GM23248 (cell line): Measurements from ENCODE around the gene GSN. TPM values are rescaled to one million over a fixed set of nuclear protein-coding genes. Genes with fewer than 3 reads are reported as not detected.

Experiments used
- DNase-seq: peaks from one replicate; pipeline ENCODE4 v3.0.0-alpha.2; 2015
- H2AFZ ChIP-seq: fragments of 200-600 bp; sonication (generic); 2 replicates; pipeline ENCODE4 v1.6.1; 2016; ENCODE audit warnings: antibody characterized with exemption
- H3F3A ChIP-seq: fragments of 200-600 bp; sonication (generic); 2 replicates; pipeline ENCODE4 v1.6.1; 2016; ENCODE audit warnings: mild to moderate bottlenecking, antibody characterized with exemption, mixed run types; ENCODE audit not compliant: insufficient read depth
- H3K27ac ChIP-seq: fragments of 200-600 bp; sonication (generic); 2 replicates; pipeline ENCODE4 v1.5.1; 2016; ENCODE audit warnings: mild to moderate bottlenecking
- H3K27me3 ChIP-seq: fragments of 200-600 bp; sonication (generic); replicated peaks from 2 replicates; pipeline ENCODE4 v1.6.1; 2016; ENCODE audit warnings: mild to moderate bottlenecking; ENCODE audit not compliant: insufficient read depth
- H3K36me3 ChIP-seq: fragments of 200-600 bp; sonication (generic); 2 replicates; pipeline ENCODE4 v1.6.1; 2016; ENCODE audit warnings: low read depth, mild to moderate bottlenecking
- H3K4me1 ChIP-seq: fragments of 200-600 bp; sonication (generic); 2 replicates; pipeline ENCODE4 v1.6.1; 2016; ENCODE audit warnings: mild to moderate bottlenecking; ENCODE audit not compliant: insufficient read depth
- H3K4me2 ChIP-seq: fragments of 200-600 bp; sonication (generic); one replicate; pipeline ENCODE4 v1.6.1; 2016; ENCODE audit warnings: mild to moderate bottlenecking; ENCODE audit not compliant: unreplicated experiment
- H3K4me3 ChIP-seq: fragments of 200-600 bp; sonication (generic); 2 replicates; pipeline ENCODE4 v1.5.1; 2016; ENCODE audit warnings: mild to moderate bottlenecking
- H3K79me2 ChIP-seq: fragments of 200-600 bp; sonication (generic); 2 replicates; pipeline ENCODE4 v1.6.1; 2016; ENCODE audit warnings: mild to moderate bottlenecking; ENCODE audit not compliant: insufficient read depth
- H3K9ac ChIP-seq: fragments of 200-600 bp; sonication (generic); 2 replicates; pipeline ENCODE4 v1.6.1; 2016; ENCODE audit warnings: mild to moderate bottlenecking
- H3K9me2 ChIP-seq: fragments of 200-600 bp; sonication (generic); 2 replicates; pipeline ENCODE4 v1.6.1; 2016; ENCODE audit warnings: mixed run types, mild to moderate bottlenecking, moderate library complexity; ENCODE audit not compliant: insufficient read depth
- H3K9me3 ChIP-seq: fragments of 200-600 bp; sonication (generic); one replicate; pipeline ENCODE4 v1.6.1; 2017; ENCODE audit warnings: low read depth
- H4K20me1 ChIP-seq: fragments of 200-600 bp; sonication (generic); 2 replicates; pipeline ENCODE4 v1.6.0; 2016; ENCODE audit not compliant: insufficient read depth
- EZH2 ChIP-seq: fragments of 200-600 bp; sonication (generic); IDR thresholded peaks from 2 replicates; pipeline ENCODE4 v1.6.1; 2018; ENCODE audit warnings: antibody characterized with exemption, mild to moderate bottlenecking; ENCODE audit not compliant: insufficient read depth, poor library complexity, severe bottlenecking
- EZH2phosphoT487 ChIP-seq: fragments of 200-600 bp; sonication (generic); IDR thresholded peaks from 2 replicates; pipeline ENCODE4 v1.6.1; 2018; ENCODE audit warnings: antibody characterized with exemption, moderate library complexity, mild to moderate bottlenecking, low read depth; ENCODE audit not compliant: insufficient read depth
- WGBS, 2 experiments: methylation state at CpG; one replicate each; pipeline ENCODE4 v1.1.6; 2015 to 2017; ENCODE audit warnings: low lambda C conversion rate in 2 of 2, low coverage in 1 of 2; ENCODE audit errors: missing lambda C conversion rate in 2 of 2; 5-methylcytosine and 5-hydroxymethylcytosine counted together
- in situ Hi-C: fragments of 300-500 bp; cut with MboI; formaldehyde crosslinking; loops from 2 replicates; pipeline ENCODE4 v1.15.0; 2020
- polyA plus RNA-seq: library from polyadenylated mRNA; unstranded; fragments of >200 nt; fragmentation: Nextera tagmentation; extraction: Ambion mirVana; gene quantifications from 2 replicates; pipeline ENCODE4 v1.2.1, GENCODE V29; 2016
- total RNA-seq: library from RNA; depleted of rRNA; stranded (reverse); fragments of >200 nt; shearing (Covaris generic); gene quantifications from 2 replicates; pipeline ENCODE4 v1.2.3, GENCODE V29; 2014

GSN gene
- total and polyA plus RNA-seq, 2 experiments from 2014 or later = 258 to 387 TPM

DNA sequence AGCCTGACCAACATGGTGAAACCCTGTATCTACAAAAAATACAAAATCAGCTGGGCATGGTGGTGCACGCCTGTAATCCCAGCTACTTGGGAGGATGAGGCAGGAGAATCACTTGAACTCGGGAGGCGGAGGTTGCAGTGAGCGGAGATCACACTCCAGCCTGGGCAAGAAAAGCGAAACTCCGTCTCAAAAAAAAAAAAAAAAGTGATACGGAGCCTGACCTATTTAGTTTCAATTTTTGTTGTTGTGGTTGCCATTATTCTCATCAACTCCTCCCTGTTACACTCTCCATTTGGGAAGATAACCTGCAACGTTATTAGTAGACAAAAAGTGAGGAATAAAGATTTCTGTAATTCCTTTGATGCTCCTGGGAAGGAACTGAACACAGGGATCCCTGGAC, 100.8 kb downstream of the GSN start:
- peak overlapping the region; percentile 61; the same call in 1 of the 2 replicates for H3K27ac ChIP-seq
- H3K4me1 ChIP-seq = peaks cover 57% of the 10 kb centered on the region
- in situ Hi-C loops = no loop called here

DNA sequence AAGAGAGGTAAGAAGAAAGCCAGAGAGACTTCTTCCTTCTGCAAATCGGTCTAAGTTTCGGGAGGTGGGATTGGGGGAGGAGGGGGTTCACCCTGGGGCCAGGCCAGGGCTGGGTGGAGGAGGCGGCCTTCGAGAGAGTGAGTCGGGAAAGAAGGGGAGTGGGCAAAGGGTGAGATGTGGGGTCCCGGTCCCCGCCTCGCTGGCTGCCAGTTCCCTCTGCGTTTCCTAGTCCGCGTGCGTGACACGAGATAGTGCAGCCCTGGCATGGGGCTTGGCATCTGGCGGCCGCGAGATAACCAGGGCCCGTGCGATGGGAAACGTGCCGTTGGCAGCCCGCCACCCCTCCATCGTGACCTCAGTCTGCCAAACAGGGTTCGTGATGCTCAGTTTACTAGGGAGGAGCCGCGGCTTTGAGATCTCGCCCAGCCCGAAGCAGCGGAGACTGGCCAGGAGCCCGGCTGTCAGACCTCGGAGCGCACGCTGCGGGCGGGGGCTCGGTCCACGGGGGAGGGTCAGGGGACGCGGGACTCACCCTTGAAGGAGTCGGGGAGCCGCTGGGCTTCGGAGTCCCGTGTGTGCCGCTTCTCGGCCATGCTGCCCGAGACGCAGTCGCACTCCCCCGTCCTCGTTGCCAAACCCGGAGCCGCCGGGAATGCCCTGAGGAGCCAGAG, 101.8 kb downstream of the GSN start, which contains the start of gene STOM:
TSS of gene STOM (minus strand) at position 656 of the 671 bp plus-strand sequence. CDS start at position 593, 63 bp downstream.
- peak within 1 kb of the TSS; percentile 80 for H3K4me2 ChIP-seq
- H3K27me3 ChIP-seq = no peaks in the 10 kb centered on the region
- in situ Hi-C loops = no loop called here
- peaks cover 47% of the 10 kb centered on the region for H3K4me1 ChIP-seq
- H3K9ac ChIP-seq = peak within 1 kb of the TSS; percentile 86
- H3K9me2 ChIP-seq = no peaks in the 10 kb centered on the region
- peaks cover 44% of the 10 kb centered on the region for H3K79me2 ChIP-seq
- no peaks in the 10 kb centered on the region for H4K20me1 ChIP-seq
- H3K27ac ChIP-seq = peak within 1 kb of the TSS; percentile 61
- no peak for TF ChIP-seq EZH2phosphoT487
- no peak for TF ChIP-seq EZH2
- H2AFZ ChIP-seq = peak within 1 kb of the TSS; percentile 66
- peaks cover 48% of the 10 kb centered on the region for H3F3A ChIP-seq
- no peaks in the 10 kb centered on the region for H3K9me3 ChIP-seq
- WGBS, 2 experiments = 0 to 1% methylated on average over 37 to 52 of the region's 52 CpGs
- H3K36me3 ChIP-seq = no peaks in the 10 kb centered on the region
- peak; percentile 93 for DNase-seq
- peak within 1 kb of the TSS; percentile 79 for H3K4me3 ChIP-seq

More for the DNA sequence above, 100.8 kb downstream of the GSN start:
- Histone ChIP-seq H3K4me2 (peak overlapping the region; percentile 80), H3K79me2 (peaks cover 50% of the 10 kb centered on the region), H3K4me3 (peak overlapping the region; percentile 79), H4K20me1 (no peaks in the 10 kb centered on the region), H3F3A (peaks cover 56% of the 10 kb centered on the region), H3K9me2 (no peaks in the 10 kb centered on the region), H2AFZ (peak overlapping the region; percentile 66), H3K27me3 (no peaks in the 10 kb centered on the region), H3K36me3 (no peaks in the 10 kb centered on the region), H3K9me3 (no peaks in the 10 kb centered on the region), H3K9ac (peak overlapping the region; percentile 86)
- TF ChIP-seq EZH2phosphoT487 (no peak), EZH2 (no peak)
- WGBS, 2 experiments = 22 to 23% methylated on average over 8 of the region's 8 CpGs
- no peak for DNase-seq

DNA sequence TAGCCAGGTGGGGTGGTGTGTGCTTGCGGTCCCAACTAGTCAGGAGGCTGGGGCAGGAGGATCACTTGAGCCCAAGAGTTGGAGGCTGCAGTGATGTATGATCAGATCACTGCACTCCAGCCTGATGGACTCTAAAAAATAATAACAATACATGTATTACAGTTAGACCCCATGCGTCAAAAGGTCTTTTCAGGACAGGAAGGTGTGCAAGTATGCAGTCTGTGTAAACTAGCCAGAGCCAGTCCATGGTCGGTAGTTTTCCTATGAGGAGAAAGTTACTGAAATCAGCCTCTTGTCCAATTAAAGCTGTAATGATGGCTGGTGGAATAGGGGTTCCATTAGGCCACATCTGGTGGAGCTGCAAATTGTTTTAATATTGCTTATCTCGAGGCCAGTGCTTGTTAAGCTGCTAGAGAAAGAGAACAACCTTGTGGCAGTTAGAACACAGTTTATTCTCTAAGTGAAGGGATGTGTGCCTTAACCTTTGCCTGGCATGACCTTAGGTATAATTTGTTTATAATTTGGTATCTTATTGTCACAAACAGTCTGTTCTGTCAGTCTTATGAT, 103.6 kb downstream of the GSN start:
- no peaks in the 10 kb centered on the region for H3K9me3 ChIP-seq
- peaks cover 36% of the 10 kb centered on the region for H3F3A ChIP-seq
- 75 to 77% methylated on average over 4 of the region's 4 CpGs for WGBS, 2 experiments
- no peaks in the 10 kb centered on the region for H3K27me3 ChIP-seq
- no peak overlapping the region for H3K27ac ChIP-seq
- H3K79me2 ChIP-seq = peaks cover 26% of the 10 kb centered on the region
- H2AFZ ChIP-seq = no peak overlapping the region
- H3K36me3 ChIP-seq = no peaks in the 10 kb centered on the region
- DNase-seq = no peak
- in situ Hi-C loops = no loop called here
- no peak overlapping the region for H3K9ac ChIP-seq
- H3K4me1 ChIP-seq = peaks cover 29% of the 10 kb centered on the region
- TF ChIP-seq EZH2phosphoT487 (no peak), EZH2 (no peak)
- no peaks in the 10 kb centered on the region for H4K20me1 ChIP-seq
- no peak overlapping the region for H3K4me3 ChIP-seq
- H3K4me2 ChIP-seq = no peak overlapping the region
- no peaks in the 10 kb centered on the region for H3K9me2 ChIP-seq

DNA sequence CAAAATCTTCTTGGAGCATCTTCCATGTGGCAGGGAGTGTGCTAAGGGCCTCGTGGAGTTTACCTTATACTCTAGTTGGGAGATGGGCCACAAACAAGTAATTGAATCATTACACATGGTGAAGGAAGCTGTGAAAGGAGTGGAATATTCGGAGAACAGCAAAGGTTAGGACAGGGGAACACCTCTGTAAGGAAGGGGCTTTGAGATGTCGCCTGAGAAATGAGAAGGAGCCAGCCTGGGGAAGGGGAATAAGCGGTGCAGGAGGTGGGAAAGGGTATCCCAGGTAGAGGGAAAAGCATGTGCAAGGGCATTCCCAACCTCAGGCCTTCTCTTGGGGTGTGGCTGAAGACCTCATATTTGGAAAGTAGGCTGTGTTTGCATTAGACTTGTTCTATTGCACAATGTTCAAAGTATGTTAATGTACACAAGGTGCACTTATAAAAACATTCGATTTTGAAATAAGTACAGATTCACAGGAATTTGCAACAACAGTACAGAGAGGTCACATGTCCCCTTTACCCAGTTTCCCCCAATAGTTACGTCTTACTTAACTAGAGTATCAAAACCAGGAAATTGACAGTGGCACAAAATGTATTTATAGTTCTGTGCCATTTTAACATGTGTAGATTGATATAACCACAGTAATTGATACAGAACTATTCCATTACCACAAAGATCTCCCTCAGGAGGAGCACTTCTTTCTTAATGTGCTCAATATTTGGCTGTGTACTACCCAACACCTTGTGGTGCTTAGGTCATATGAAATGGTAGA, 104.5 kb downstream of the GSN start:
- TF ChIP-seq EZH2 (no peak), EZH2phosphoT487 (no peak)

More for the DNA sequence above, 104.5 kb downstream of the GSN start:
- DNase-seq = no peak
- H3K9me3 ChIP-seq = no peaks in the 10 kb centered on the region
- peak overlapping the region; percentile 27 for H3K4me2 ChIP-seq
- H3K27ac ChIP-seq = peak overlapping the region; percentile 31; the same call in 1 of the 2 replicates
- no peaks in the 10 kb centered on the region for H3K27me3 ChIP-seq
- H3K79me2 ChIP-seq = peaks cover 17% of the 10 kb centered on the region
- 0 out of 2 replicates have a peak overlapping the region, but pooled peaks have one; percentile 14 for H3K9ac ChIP-seq
- no peaks in the 10 kb centered on the region for H4K20me1 ChIP-seq
- H2AFZ ChIP-seq = peak overlapping the region; percentile 44; the same call in 1 of the 2 replicates
- in situ Hi-C loops = no loop called here
- peaks cover 34% of the 10 kb centered on the region for H3F3A ChIP-seq
- H3K9me2 ChIP-seq = no peaks in the 10 kb centered on the region
- 50 to 52% methylated on average over 6 of the region's 6 CpGs for WGBS, 2 experiments
- H3K36me3 ChIP-seq = no peaks in the 10 kb centered on the region
- H3K4me1 ChIP-seq = peaks cover 25% of the 10 kb centered on the region
- no peak overlapping the region for H3K4me3 ChIP-seq
